AG09319 (cell line): ENCODE data around the gene PSPH.
A peak's percentile ranks its signal among the peaks of the same experiment; 100 is the strongest.
"Not testable (repeated sequence)": the region's sequence is repeated elsewhere in the genome, so short reads cannot be mapped to it uniquely, and the experiment has no call there.

Experiments used
- DNase-seq: peaks from one replicate; pipeline ENCODE4 v3.0.0-alpha.2; 2010; ENCODE audit warnings: low read depth; ENCODE audit errors: extremely low read depth
- TF ChIP-seq, protein P1 (sequence below): IDR thresholded peaks from 2 replicates; pipeline ENCODE4 v1.5.1; 2011; ENCODE audit warnings: low read depth, mild to moderate bottlenecking, inconsistent platforms, low read length, moderate library complexity

PSPH gene

GRCh38 chr7:56051339-56052191 lies at the start of gene PSPH, which contains the start of gene CCT6A:
Gene PSPH, minus strand, starts transcription at chr7:56051444. Its CDS starts 30,232 bp downstream, at chr7:56021212.
Gene CCT6A, plus strand, starts transcription at chr7:56051765. Its CDS starts 84 bp downstream, at chr7:56051849.
- peak; percentile 96 for DNase-seq

GRCh38 chr7:56099653-56100052 lies 48.4 kb upstream of the PSPH start:
- DNase-seq = no peak
- TF ChIP-seq, protein P1, sequence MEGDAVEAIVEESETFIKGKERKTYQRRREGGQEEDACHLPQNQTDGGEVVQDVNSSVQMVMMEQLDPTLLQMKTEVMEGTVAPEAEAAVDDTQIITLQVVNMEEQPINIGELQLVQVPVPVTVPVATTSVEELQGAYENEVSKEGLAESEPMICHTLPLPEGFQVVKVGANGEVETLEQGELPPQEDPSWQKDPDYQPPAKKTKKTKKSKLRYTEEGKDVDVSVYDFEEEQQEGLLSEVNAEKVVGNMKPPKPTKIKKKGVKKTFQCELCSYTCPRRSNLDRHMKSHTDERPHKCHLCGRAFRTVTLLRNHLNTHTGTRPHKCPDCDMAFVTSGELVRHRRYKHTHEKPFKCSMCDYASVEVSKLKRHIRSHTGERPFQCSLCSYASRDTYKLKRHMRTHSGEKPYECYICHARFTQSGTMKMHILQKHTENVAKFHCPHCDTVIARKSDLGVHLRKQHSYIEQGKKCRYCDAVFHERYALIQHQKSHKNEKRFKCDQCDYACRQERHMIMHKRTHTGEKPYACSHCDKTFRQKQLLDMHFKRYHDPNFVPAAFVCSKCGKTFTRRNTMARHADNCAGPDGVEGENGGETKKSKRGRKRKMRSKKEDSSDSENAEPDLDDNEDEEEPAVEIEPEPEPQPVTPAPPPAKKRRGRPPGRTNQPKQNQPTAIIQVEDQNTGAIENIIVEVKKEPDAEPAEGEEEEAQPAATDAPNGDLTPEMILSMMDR = no peak

More at GRCh38 chr7:56051339-56052191, at the start of gene PSPH, which contains the start of gene CCT6A:
- TF ChIP-seq, protein P1 = no peak

DNA sequence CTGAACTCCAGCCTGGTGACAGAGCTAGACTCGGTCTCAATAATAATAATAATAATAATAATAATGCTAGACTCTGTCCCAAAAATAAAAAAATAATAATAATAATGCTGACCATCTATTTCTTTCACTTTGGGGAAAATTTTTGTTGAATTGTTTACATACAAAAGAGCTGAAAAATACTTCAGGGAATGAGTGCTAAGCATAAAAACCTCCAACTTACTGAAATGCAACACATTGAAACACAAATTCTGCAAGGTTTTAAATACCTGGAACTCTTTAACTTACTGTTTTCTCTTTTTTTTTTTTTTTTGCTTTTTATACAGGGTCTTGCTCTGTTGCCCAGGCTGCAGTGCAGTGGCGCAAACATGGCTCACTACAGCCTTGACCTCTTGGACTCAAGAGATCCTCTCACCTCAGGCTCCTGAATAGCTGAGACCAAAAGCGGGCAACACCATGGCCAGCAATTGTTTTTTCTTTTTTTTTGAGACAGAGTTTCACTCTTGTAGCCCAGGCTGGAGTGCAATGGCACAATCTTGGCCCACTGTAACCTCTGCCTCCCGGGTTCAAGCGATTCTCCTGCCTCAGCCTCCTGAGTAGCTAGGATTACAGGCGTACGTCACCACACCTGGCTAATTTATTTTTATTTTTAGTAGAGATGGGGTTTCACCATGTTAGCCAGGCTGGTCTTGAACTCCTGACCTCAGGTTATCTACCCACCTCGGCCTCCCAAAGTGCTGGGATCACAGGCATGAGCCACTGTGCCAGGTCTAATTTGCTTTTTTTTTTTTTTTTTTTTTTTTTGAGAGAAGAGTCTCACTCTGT lies 47.2 kb upstream of the PSPH start:
- not testable (repeated sequence) for DNase-seq

DNA sequence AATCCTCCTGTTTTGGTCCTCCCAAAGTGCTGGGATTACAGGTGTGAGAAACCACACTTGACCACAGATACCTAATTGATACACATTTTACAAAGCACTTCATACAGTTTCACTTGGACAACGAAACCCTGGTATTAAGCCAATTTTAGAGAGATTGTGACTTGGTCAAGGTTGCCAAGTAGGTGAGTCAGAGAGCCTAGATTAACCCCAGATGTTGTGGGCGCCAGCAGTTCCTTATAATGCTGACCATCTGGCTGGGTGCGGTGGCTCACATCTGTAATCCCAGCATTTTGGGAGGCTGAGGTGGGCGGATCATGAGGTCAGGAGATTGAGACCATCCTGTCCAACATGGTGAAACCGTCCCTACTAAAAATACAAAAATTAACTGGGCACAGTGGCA lies 46.5 kb upstream of the PSPH start:
- peak; percentile 89 for DNase-seq
- TF ChIP-seq, protein P1 = no peak

DNA sequence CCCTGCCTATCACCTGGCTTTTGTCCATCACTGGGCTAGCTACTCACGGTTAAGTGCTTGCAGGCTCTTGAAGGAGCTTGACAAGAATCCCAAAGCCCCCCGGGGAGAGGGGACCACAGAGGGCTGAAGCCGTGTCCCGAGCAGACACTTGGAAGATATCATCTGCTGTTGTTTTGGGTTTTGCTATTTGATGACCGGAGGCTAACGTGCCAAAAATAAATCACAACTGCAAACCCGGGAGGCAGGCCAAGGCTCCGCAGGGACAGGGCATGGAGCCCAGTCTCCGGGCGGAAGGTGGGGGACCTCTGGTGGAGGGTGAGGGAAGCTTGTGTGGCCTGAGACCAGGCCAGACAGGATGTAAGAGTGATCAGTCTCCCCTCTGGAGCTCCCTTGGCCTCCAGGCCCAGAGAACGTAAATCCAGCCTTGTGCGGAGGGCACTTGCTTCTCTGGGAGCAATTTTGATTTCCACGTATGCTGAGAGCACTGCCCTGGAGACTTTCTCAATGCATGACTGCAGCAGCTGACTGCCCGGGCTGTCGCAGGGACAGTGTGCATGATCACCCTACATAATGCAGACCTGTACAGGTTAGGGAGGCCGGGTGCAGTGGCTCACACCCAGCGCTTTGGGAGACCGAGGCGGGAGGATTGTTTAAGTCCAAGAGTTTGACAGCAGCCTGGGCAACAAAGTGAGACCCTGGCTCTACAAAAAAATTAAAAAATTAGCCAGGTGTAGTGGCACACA lies 41.7 kb upstream of the PSPH start, which contains the start of gene PHKG1:
Gene PHKG1 (minus strand): TSS at position 164 of the 743 bp plus-strand sequence. CDS start 4,011 bp downstream, outside the sequence.
- peak; percentile 82 for DNase-seq
- TF ChIP-seq, protein P1 = peak; percentile 65

- not testable (repeated sequence) for DNase-seq
These were observed 41.1 kb upstream of the PSPH start for GRCh38 chr7:56092388-56092787.

DNA sequence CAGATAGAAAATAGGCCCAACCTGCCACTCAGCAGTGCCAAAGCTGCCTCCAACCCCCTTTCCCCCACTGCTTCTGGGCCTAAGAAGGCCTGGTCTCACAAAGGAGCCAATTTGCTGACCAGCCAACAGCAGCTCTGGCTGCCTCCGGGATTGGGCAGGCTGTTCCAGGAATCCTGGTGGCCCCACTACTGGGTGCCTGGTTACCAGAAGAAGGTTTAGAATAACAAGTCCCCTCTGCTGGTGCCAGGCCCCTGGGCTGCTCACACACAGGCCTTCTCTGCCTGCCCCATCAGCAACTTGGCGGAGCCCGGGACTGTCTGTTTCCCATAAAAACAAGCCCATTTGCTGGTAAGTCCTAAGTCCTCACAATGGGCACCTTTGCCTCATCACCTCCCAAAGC lies 40.3 kb upstream of the PSPH start:
- peak; percentile 39 for DNase-seq
- TF ChIP-seq, protein P1 = no peak
